Caco-2 (cell line): ENCODE results near the gene NUDT16. TPM values are rescaled to one million over a fixed set of nuclear protein-coding genes. Genes with fewer than 3 reads are reported as not detected.
"Not testable (repeated sequence)": the region's sequence is repeated elsewhere in the genome, so short reads cannot be mapped to it uniquely, and the experiment has no call there.

Source experiments
- BruUV-seq: library from RNA; stranded (reverse); fragments of 400-500 nt; replicated peaks from 2 replicates; lab custom pipeline; 2021; lab: Mats Ljungman, UMichigan
- CTCF ChIA-PET: fragments of 300-600 bp; sonication (Branson Sonifier 250); formaldehyde crosslinking; loops from one replicate; lab custom pipeline; 2022; ENCODE audit warnings: antibody characterized with exemption; lab: Charles Lee
- POLR2A ChIA-PET: fragments of 300-600 bp; sonication (Branson Sonifier 250); formaldehyde crosslinking; loops from one replicate; lab custom pipeline; 2022; ENCODE audit warnings: antibody characterized with exemption; lab: Charles Lee
- DNase-seq, 2 experiments: peaks; one replicate each; pipeline versions ENCODE4 v3.0.0 to v3.0.0-alpha.2; 2020 to 2022
- H3K27me3 ChIP-seq: replicated peaks from 2 replicates; pipeline ENCODE4 v1.6.0; 2011; ENCODE audit warnings: low read length; ENCODE audit not compliant: control insufficient read depth, insufficient read depth
- H3K36me3 ChIP-seq: 2 replicates; pipeline ENCODE4 v1.5.1; 2011; ENCODE audit warnings: low read length; ENCODE audit not compliant: control insufficient read depth, insufficient read depth
- H3K4me1 ChIP-seq: fragments of 250-450 bp; sonication (Bioruptor Pico); 2 replicates; pipeline ENCODE4 v1.5.1; 2020; ENCODE audit warnings: mild to moderate bottlenecking
- H3K4me3 ChIP-seq: 2 replicates; pipeline ENCODE4 v1.5.1; 2011; ENCODE audit warnings: low read depth, mild to moderate bottlenecking, control low read depth, low read length
- H3K9me3 ChIP-seq: fragments of 250-450 bp; sonication (Bioruptor Pico); 2 replicates; pipeline ENCODE4 v1.5.1; 2020; ENCODE audit warnings: mild to moderate bottlenecking, moderate library complexity
- H3K27ac Mint-ChIP-seq: one replicate; pipeline ENCODE4 v1.8.0; 2022; ENCODE audit warnings: mixed read lengths; ENCODE audit not compliant: unreplicated experiment
- H3K27me3 Mint-ChIP-seq: one replicate; pipeline ENCODE4 v1.8.0; 2022; ENCODE audit warnings: mixed read lengths; ENCODE audit not compliant: insufficient read depth, unreplicated experiment
- H3K36me3 Mint-ChIP-seq: one replicate; pipeline ENCODE4 v1.8.0; 2022; ENCODE audit warnings: mild to moderate bottlenecking, mixed read lengths; ENCODE audit not compliant: insufficient read depth, unreplicated experiment
- H3K4me1 Mint-ChIP-seq: one replicate; pipeline ENCODE4 v1.8.0; 2022; ENCODE audit warnings: low read depth, mixed read lengths; ENCODE audit not compliant: unreplicated experiment
- H3K4me3 Mint-ChIP-seq: one replicate; pipeline ENCODE4 v1.8.0; 2022; ENCODE audit warnings: mild to moderate bottlenecking, moderate library complexity, mixed read lengths; ENCODE audit not compliant: unreplicated experiment
- H3K9me3 Mint-ChIP-seq: one replicate; pipeline ENCODE4 v1.8.0; 2022; ENCODE audit warnings: mixed read lengths; ENCODE audit not compliant: unreplicated experiment
- intact Hi-C: fragments of 100-400 bp; cut with micrococcal nuclease; formaldehyde crosslinking; loops from one replicate; pipeline ENCODE4 v1.10.0; 2022; ENCODE audit not compliant: unreplicated experiment
- total RNA-seq: library from RNA; stranded (reverse); gene quantifications from 2 replicates; pipeline ENCODE4 v1.2.3, GENCODE V29; 2022
- TF ChIP-seq, protein P1 (sequence below), 2 experiments: fragments of 200-600 bp in 1 of 2; IDR thresholded peaks; 1 replicate in 1 of 2; 2 replicates in 1 of 2; pipeline versions ENCODE4 v1.5.1 to v1.8.0; 2011 to 2022; ENCODE audit warnings: antibody characterized with exemption in 1 of 2, control low read depth in 1 of 2, inconsistent platforms in 1 of 2, low read depth in 1 of 2, low read length in 1 of 2, mild to moderate bottlenecking in 1 of 2, moderate library complexity in 1 of 2; ENCODE audit not compliant: insufficient read depth in 1 of 2, severe bottlenecking in 1 of 2, unreplicated experiment in 1 of 2

NUDT16 gene
- total RNA-seq, 1 experiment from 2014 or later: 16.6 TPM

GRCh38 chr3:131374741-131375140 is 6.8 kb upstream of the NUDT16 start:
- no peak overlapping the region for H3K27ac Mint-ChIP-seq

GRCh38 chr3:131380821-131381444 is 641 bp upstream of the NUDT16 start:
- POLR2A ChIA-PET: interaction anchor here (0.5 to 2.1 kb wide), 8 partner anchors 10 to 354 kb away, joined by 3 to 10 read pairs (median 4); partner anchors contain the start of genes ASTE1 and NEK11
- Mint-ChIP-seq H3K27ac (peak overlapping the region; percentile 76), H3K4me3 (peak overlapping the region; percentile 75)
- H3K36me3 ChIP-seq, H3K36me3 Mint-ChIP-seq, H3K9me3 ChIP-seq, H3K4me1 Mint-ChIP-seq, H3K9me3 Mint-ChIP-seq, H3K27me3 Mint-ChIP-seq, H3K27me3 ChIP-seq, H3K4me1 ChIP-seq: not testable (repeated sequence)
- BruUV-seq: TSS peak; percentile 23
- DNase-seq: peak in 1 of 2 experiments; percentile 3
- CTCF ChIA-PET: interaction anchor here (0.6 kb wide), 1 partner anchor 456 kb away, joined by 6 read pairs; no protein-coding TSS in a partner anchor
- intact Hi-C loops: loop anchor here (1.0 to 5.0 kb wide), 2 partner anchors 20 to 116 kb away; no protein-coding TSS in a partner anchor
- peak overlapping the region; percentile 68 for H3K4me3 ChIP-seq

More at GRCh38 chr3:131374741-131375140, 6.8 kb upstream of the NUDT16 start:
- H3K9me3 Mint-ChIP-seq: no peaks in the 10 kb centered on the region
- no peak overlapping the region for H3K4me3 ChIP-seq
- no peaks in the 10 kb centered on the region for H3K4me1 Mint-ChIP-seq
- intact Hi-C loops: no loop called here
- H3K27me3 Mint-ChIP-seq: no peaks in the 10 kb centered on the region
- TF ChIP-seq, protein P1, sequence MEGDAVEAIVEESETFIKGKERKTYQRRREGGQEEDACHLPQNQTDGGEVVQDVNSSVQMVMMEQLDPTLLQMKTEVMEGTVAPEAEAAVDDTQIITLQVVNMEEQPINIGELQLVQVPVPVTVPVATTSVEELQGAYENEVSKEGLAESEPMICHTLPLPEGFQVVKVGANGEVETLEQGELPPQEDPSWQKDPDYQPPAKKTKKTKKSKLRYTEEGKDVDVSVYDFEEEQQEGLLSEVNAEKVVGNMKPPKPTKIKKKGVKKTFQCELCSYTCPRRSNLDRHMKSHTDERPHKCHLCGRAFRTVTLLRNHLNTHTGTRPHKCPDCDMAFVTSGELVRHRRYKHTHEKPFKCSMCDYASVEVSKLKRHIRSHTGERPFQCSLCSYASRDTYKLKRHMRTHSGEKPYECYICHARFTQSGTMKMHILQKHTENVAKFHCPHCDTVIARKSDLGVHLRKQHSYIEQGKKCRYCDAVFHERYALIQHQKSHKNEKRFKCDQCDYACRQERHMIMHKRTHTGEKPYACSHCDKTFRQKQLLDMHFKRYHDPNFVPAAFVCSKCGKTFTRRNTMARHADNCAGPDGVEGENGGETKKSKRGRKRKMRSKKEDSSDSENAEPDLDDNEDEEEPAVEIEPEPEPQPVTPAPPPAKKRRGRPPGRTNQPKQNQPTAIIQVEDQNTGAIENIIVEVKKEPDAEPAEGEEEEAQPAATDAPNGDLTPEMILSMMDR (IDR thresholded peaks at IDR 0.05; ENCODE audit: insufficient read depth in 1 of 2, low read depth in 1 of 2, low read length in 1 of 2, severe bottlenecking in 1 of 2, unreplicated experiment in 1 of 2): no peak
- H3K36me3 ChIP-seq: no peaks in the 10 kb centered on the region
- H3K4me1 ChIP-seq: no peaks in the 10 kb centered on the region
- no peaks in the 10 kb centered on the region for H3K9me3 ChIP-seq
- POLR2A ChIA-PET: no interaction called here
- H3K4me3 Mint-ChIP-seq: no peak overlapping the region
- DNase-seq: no peak
- CTCF ChIA-PET: no interaction called here
- H3K27me3 ChIP-seq: no peaks in the 10 kb centered on the region
- H3K36me3 Mint-ChIP-seq: no peaks in the 10 kb centered on the region
- BruUV-seq: no TSS peak

- no peak for DNase-seq
- Mint-ChIP-seq H3K27me3 (no peaks in the 10 kb centered on the region), H3K9me3 (no peaks in the 10 kb centered on the region), H3K4me1 (peaks cover 15% of the 10 kb centered on the region), H3K36me3 (no peaks in the 10 kb centered on the region), H3K4me3 (no peak overlapping the region), H3K27ac (no peak overlapping the region)
- no TSS peak for BruUV-seq
- ChIA-PET CTCF (no interaction called here), POLR2A (no interaction called here)
- Histone ChIP-seq H3K4me3 (no peak overlapping the region), H3K9me3 (no peaks in the 10 kb centered on the region), H3K4me1 (0 out of 2 replicates have a peak, but pooled peaks cover 4% of the 10 kb centered on the region), H3K27me3 (no peaks in the 10 kb centered on the region), H3K36me3 (peaks cover 1% of the 10 kb centered on the region; the same call in 1 of the 2 replicates)
- intact Hi-C loops: no loop called here
- TF ChIP-seq, protein P1 (IDR thresholded peaks at IDR 0.05; ENCODE audit: insufficient read depth in 1 of 2, low read depth in 1 of 2, low read length in 1 of 2, severe bottlenecking in 1 of 2, unreplicated experiment in 1 of 2): no peak
Observed at GRCh38 chr3:131386429-131387165, 5.0 kb downstream of the NUDT16 start.
